Natural killer cell (primary cell): Measurements from ENCODE around the gene LIN9. TPM values are rescaled to one million over a fixed set of nuclear protein-coding genes. Genes with fewer than 3 reads are reported as not detected.

Experiments
- ATAC-seq, 3 donors: fragments of 150-1000 bp in 2 of 3; fragments of 200-7000 bp in 1 of 3; cut with Tn5 transposase; 1 replicate in 1 of 3; 2 replicates in 2 of 3; pipeline ENCODE4 v1.10.0; 2021; ENCODE audit warnings: mild to moderate bottlenecking in 2 of 3, moderate library complexity in 2 of 3
- DNase-seq, 2 donors: peaks; one replicate each; pipeline versions ENCODE4 v3.0.0 to v3.0.0-alpha.2; 2013 to 2021; ENCODE audit warnings: mixed read lengths in 1 of 2
- H3K27ac ChIP-seq: one replicate; pipeline ENCODE4 v1.5.1; 2013; ENCODE audit warnings: mild to moderate bottlenecking, low read length
- H3K27me3 ChIP-seq: one replicate; pipeline ENCODE4 v1.6.1; 2013; ENCODE audit warnings: low read length; ENCODE audit not compliant: control insufficient read depth, insufficient read depth
- H3K36me3 ChIP-seq: one replicate; pipeline ENCODE4 v1.6.1; 2013; ENCODE audit warnings: low read length; ENCODE audit not compliant: control insufficient read depth, insufficient read depth
- H3K4me1 ChIP-seq: one replicate; pipeline ENCODE4 v1.6.1; 2013; ENCODE audit warnings: low read length; ENCODE audit not compliant: control insufficient read depth, insufficient read depth
- H3K4me3 ChIP-seq: one replicate; pipeline ENCODE4 v1.5.1; 2013; ENCODE audit warnings: low read length
- H3K9me3 ChIP-seq: one replicate; pipeline ENCODE4 v1.6.1; 2013; ENCODE audit warnings: low read length; ENCODE audit not compliant: control insufficient read depth, insufficient read depth
- H3K27ac Mint-ChIP-seq, 2 donors: one replicate each; pipeline ENCODE4 v1.8.0; 2022; ENCODE audit warnings: mild to moderate bottlenecking in 2 of 2, mixed read lengths in 2 of 2, moderate library complexity in 1 of 2
- H3K27me3 Mint-ChIP-seq, 2 donors: one replicate each; pipeline ENCODE4 v1.8.0; 2022; ENCODE audit warnings: low read depth in 2 of 2, mixed read lengths in 2 of 2
- H3K36me3 Mint-ChIP-seq: one replicate; pipeline ENCODE4 v1.8.0; 2022; ENCODE audit warnings: mixed read lengths
- H3K4me1 Mint-ChIP-seq, 2 donors: one replicate each; pipeline ENCODE4 v1.8.0; 2022; ENCODE audit warnings: mixed read lengths in 2 of 2
- H3K4me3 Mint-ChIP-seq: one replicate; pipeline ENCODE4 v1.8.0; 2022; ENCODE audit warnings: mild to moderate bottlenecking, moderate library complexity, mixed read lengths
- H3K9me3 Mint-ChIP-seq, 2 donors: one replicate each; pipeline ENCODE4 v1.8.0; 2022; ENCODE audit warnings: mixed read lengths in 2 of 2
- CTCF ChIP-seq: fragments of 200-600 bp; IDR thresholded peaks from one replicate; pipeline ENCODE4 v1.8.0; 2022; ENCODE audit warnings: antibody characterized with exemption
- WGBS: methylation state at CpG from one replicate; pipeline ENCODE4 v1.1.7; 2013; ENCODE audit warnings: missing lambda C conversion rate; ENCODE audit not compliant: insufficient coverage; 5-methylcytosine and 5-hydroxymethylcytosine counted together
- intact Hi-C: fragments of 100-400 bp; cut with micrococcal nuclease; formaldehyde crosslinking; loops from one replicate; pipeline ENCODE4 v1.14.2; 2022
- total RNA-seq, 4 donors: library from RNA; stranded (reverse); fragments of 120-200 nt in 1 of 4; gene quantifications; one replicate each; pipeline versions ENCODE4 v1.2.3 to v1.2.4, GENCODE V29; 2013 to 2022

Gene LIN9
- total RNA-seq, 3 donors from 2014 or later (not counting 1 experiment from before 2014, with no cell fraction given) = 1.3 to 2.9 (median 2.4) TPM

GRCh38 chr1:226281058-226281457 lies 27.9 kb downstream of the LIN9 start:
- no peak overlapping the region for H3K4me3 Mint-ChIP-seq
- ATAC-seq (no peak), DNase-seq (no peak)
- no peaks in the 10 kb centered on the region for H3K36me3 ChIP-seq
- no peak overlapping the region for H3K27ac ChIP-seq
- no peak overlapping the region for H3K27ac Mint-ChIP-seq
- H3K4me3 ChIP-seq = no peak overlapping the region
- no CpG with 5 or more reads among the region's 1 CpG for WGBS
- no peaks in the 10 kb centered on the region for H3K36me3 Mint-ChIP-seq
- no peaks in the 10 kb centered on the region for H3K9me3 Mint-ChIP-seq
- no peaks in the 10 kb centered on the region for H3K9me3 ChIP-seq
- intact Hi-C loops = no loop called here
- H3K4me1 ChIP-seq = no peaks in the 10 kb centered on the region
- no peaks in the 10 kb centered on the region for H3K27me3 Mint-ChIP-seq
- no peak for TF ChIP-seq CTCF
- no peaks in the 10 kb centered on the region for H3K4me1 Mint-ChIP-seq
- no peaks in the 10 kb centered on the region for H3K27me3 ChIP-seq

GRCh38 chr1:226279498-226279897 lies 29.5 kb downstream of the LIN9 start:
- intact Hi-C loops = no loop called here
- Histone ChIP-seq H3K4me3 (no peak overlapping the region), H3K36me3 (no peaks in the 10 kb centered on the region), H3K9me3 (no peaks in the 10 kb centered on the region), H3K27me3 (no peaks in the 10 kb centered on the region), H3K4me1 (no peaks in the 10 kb centered on the region), H3K27ac (no peak overlapping the region)
- no peak for DNase-seq
- TF ChIP-seq CTCF = no peak
- H3K9me3 Mint-ChIP-seq = no peaks in the 10 kb centered on the region
- WGBS = 97% methylated on average over 5 of the region's 5 CpGs
- H3K27ac Mint-ChIP-seq = no peak overlapping the region
- no peak for ATAC-seq
- no peaks in the 10 kb centered on the region for H3K27me3 Mint-ChIP-seq
- H3K4me1 Mint-ChIP-seq = no peaks in the 10 kb centered on the region
- H3K36me3 Mint-ChIP-seq = no peaks in the 10 kb centered on the region
- no peak overlapping the region for H3K4me3 Mint-ChIP-seq

- intact Hi-C loops = no loop called here
- ATAC-seq (no peak), DNase-seq (no peak)
- H3K36me3 Mint-ChIP-seq = no peaks in the 10 kb centered on the region
- no peaks in the 10 kb centered on the region for H3K4me1 Mint-ChIP-seq
- Histone ChIP-seq H3K36me3 (no peaks in the 10 kb centered on the region), H3K4me1 (no peaks in the 10 kb centered on the region), H3K9me3 (no peaks in the 10 kb centered on the region), H3K27ac (no peak overlapping the region), H3K27me3 (no peaks in the 10 kb centered on the region), H3K4me3 (no peak overlapping the region)
- no peak overlapping the region for H3K4me3 Mint-ChIP-seq
- H3K27ac Mint-ChIP-seq = no peak overlapping the region
- WGBS = 97% methylated on average over 8 of the region's 8 CpGs
- TF ChIP-seq CTCF = no peak
- H3K9me3 Mint-ChIP-seq = no peaks in the 10 kb centered on the region
- no peaks in the 10 kb centered on the region for H3K27me3 Mint-ChIP-seq
Observed at GRCh38 chr1:226277897-226278296, 31.1 kb downstream of the LIN9 start.

GRCh38 chr1:226276987-226277386 lies 32.0 kb downstream of the LIN9 start:
- no peaks in the 10 kb centered on the region for H3K4me1 ChIP-seq
- DNase-seq (no peak), ATAC-seq (no peak)
- no peak overlapping the region for H3K27ac Mint-ChIP-seq
- no peaks in the 10 kb centered on the region for H3K9me3 Mint-ChIP-seq
- no peak overlapping the region for H3K4me3 Mint-ChIP-seq
- H3K9me3 ChIP-seq = no peaks in the 10 kb centered on the region
- no peaks in the 10 kb centered on the region for H3K27me3 Mint-ChIP-seq
- no peaks in the 10 kb centered on the region for H3K36me3 Mint-ChIP-seq
- no peak overlapping the region for H3K27ac ChIP-seq
- no peaks in the 10 kb centered on the region for H3K4me1 Mint-ChIP-seq
- WGBS = 99% methylated on average over 4 of the region's 4 CpGs
- H3K4me3 ChIP-seq = no peak overlapping the region
- no peaks in the 10 kb centered on the region for H3K36me3 ChIP-seq
- H3K27me3 ChIP-seq = no peaks in the 10 kb centered on the region
- intact Hi-C loops = no loop called here
- TF ChIP-seq CTCF = no peak
